Hematopoietic multipotent progenitor cell treated with erythropoietin and hydrocortisone succinate and interleukin-3 and kit ligand, for 17 days (in vitro differentiated cells): ENCODE measurements around the gene HTT-AS.

Experiments
- DNase-seq: peaks from one replicate; pipeline ENCODE4 v3.0.0-alpha.2; 2015; ENCODE audit warnings: low spot score

HTT-AS gene

DNA sequence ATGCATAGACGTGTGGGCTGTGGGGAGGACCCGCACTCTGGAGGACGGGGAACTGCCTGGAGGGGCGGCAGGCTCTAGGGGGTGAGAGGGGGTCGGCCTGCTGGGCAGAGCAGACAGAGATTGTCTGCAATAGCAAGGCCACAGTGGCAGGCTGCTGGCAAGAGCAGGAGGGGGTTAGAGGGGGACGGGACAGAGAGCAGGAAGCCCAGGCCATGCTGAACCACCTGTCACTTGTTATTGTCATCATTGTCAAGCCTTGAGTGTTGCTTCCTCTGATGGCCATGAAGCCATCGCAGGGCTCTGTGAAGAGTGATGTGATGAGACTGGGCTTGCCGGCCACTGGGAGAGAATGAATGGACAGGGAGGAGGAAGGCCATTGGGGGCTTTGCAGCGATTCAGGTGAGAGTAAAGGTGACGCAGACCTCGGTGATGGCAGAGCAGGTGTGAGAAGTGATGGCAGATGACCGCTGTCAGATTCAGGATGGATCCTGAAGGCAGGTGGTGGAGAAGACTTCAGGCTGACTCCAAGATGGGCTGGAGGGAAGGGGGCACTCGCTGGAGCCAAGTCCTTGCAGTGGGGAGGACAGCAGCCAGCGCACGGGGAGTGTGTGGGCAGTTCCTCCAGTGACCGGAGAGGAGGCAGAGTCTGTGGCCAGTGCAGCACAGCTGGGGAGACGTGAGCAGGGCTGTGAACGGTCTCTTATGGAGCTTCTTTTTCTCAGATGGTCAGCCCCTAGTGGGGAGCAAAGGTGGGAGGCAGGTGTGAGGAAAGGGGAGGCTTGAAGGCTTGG lies 43.6 kb downstream of the HTT-AS start:
- DNase-seq, result no peak

GRCh38 chr4:3029464-3029863 lies 44.9 kb downstream of the HTT-AS start:
- no peak for DNase-seq

- DNase-seq, result no peak
Observed at GRCh38 chr4:3026540-3026939, 47.8 kb downstream of the HTT-AS start.

DNA sequence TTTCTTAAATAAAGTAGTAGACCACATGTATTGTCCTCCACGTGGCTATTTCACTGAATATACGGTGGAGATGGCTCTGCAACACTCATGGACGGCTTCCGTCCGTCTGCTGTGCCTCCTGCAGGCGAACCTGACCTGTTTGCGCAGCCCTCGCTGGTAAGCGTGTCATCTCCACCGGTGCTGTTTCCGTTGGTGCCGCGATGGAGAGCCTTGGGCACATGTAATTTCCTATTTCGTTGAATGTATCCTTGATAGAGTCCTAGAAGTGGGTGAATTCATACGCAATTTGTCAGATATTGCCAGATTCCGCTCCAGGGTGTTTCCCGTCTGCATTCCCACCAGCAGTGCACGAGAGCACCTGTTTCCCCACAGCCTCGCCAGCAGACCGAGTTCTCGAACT lies 48.5 kb downstream of the HTT-AS start:
- DNase-seq, result no peak

DNA sequence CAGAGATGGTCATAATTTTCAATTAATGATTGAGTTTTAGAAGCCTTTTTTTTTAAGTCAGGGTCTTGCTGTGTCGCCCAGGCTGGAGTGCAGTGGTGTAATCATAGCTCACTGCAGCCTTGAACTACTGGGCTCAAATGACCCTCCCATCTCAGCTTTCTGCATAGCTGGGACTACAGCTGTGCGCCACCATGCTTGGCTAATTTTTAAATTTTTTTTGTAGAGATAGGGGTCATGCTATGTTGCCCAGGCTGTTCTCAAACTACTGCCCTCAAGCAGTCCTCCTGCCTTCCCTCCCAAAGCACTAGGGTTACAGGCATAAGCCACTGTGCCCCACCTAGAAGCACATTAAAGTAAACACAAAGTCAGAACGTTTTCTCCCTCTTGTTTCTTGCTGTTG lies 51.7 kb downstream of the HTT-AS start:
- DNase-seq, result no peak

- no peak for DNase-seq
Observed at GRCh38 chr4:3022112-3022511, 52.2 kb downstream of the HTT-AS start.

DNA sequence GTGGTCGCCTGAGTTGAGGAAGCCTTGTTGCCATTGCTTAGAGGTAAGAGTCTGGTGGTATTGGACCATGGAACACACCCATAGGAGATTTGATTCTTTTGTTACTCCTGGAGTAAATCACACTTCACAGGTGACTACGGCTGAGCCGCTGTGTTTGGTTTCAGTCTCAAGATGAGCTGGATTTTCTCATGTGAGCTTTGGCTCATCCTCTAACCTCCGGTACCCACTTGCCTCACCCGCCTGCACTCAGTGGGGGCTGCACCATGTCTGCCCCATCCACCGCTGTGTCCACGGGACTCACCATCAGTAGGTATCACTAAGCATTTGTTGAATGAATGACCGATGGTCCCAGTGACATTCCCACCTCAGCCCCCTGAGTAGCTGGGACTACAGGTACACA lies 52.7 kb downstream of the HTT-AS start:
- DNase-seq, result no peak

DNA sequence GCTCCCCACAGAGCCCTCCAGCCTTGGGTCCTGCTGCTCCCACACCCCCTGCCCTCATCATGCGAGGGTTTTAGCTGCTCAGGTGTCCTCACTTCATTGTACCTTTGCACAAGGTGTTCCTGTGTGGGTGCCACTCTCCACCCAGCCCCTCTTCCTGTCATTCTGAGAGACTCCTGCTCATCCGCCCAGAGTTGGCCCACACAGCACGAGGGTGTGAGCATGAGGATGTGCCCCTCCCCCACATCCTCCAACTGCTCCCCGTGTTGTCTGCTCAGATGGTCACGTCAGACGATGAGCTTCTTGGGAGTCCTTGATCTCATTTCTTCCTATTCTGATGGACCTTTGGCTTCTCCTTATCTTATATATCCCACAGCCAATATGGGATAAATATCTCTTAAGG lies 53.2 kb downstream of the HTT-AS start:
- DNase-seq, result no peak

GRCh38 chr4:3019145-3019846 lies 55.0 kb downstream of the HTT-AS start:
- no peak for DNase-seq

GRCh38 chr4:3017504-3017903 lies 56.8 kb downstream of the HTT-AS start:
- DNase-seq, result no peak

DNA sequence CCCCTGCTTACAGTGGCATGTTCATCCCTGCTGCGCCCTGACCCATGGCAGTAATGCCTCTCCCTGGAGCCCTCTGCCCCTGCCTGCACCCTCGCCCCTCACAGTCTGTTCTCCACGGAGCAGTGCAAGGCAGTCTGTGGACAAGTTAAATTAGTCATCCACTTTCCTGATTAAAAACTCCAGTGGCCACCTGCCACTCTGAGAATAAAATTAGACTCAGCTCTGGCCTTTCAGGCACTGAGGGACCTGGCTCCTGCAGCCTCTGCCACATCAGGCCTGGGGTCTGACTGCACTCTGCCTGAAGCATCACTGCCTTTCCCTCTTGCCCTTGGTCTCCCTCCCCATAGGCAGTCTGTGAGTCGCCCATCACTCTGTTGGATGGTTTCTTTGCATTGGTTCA lies 57.4 kb downstream of the HTT-AS start:
- no peak for DNase-seq

DNA sequence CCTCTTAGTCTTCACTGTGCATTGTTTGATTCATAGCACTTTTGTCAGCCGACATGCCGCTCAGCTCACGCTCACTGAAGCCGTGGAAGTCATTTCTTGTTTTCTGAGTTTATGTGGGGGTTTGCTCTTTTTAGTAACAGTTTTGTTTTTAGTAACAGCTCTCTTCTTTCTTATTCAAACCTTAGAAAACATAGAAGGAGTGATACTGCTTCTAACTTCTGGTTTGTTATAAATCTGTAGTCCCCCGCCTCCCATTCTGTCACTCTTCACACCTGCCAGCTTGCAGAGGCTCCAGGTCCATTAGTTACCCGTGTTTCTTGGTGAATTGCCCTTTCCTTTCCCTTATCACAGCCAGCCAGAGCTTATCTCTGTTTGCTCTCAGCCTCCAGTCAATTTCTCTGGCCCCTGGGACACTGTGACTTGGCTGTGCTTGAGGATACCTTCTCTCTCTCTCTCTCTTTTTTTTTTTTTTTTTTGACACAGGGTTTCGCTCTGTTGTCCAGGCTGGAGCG lies 60.4 kb downstream of the HTT-AS start:
- DNase-seq, result no peak
